Endothelial cell of umbilical vein (primary cell): Measurements from ENCODE around the gene TRERF1. TPM values are rescaled to one million over a fixed set of nuclear protein-coding genes. Genes with fewer than 3 reads are reported as not detected.

ENCODE experiments used
- BruUV-seq: library from RNA; stranded (reverse); fragments of 400-500 nt; replicated peaks from 2 replicates; lab custom pipeline; 2021; lab: Mats Ljungman, UMichigan
- CTCF ChIA-PET: fragments of 300-600, 350-600 bp; sonication (Branson Sonifier 250); formaldehyde crosslinking; loops from one replicate; lab custom pipeline; 2021; ENCODE audit warnings: antibody characterized with exemption, inconsistent platforms; lab: Charles Lee
- POLR2A ChIA-PET: fragments of 300-600, 350-600 bp; sonication (Branson Sonifier 250); formaldehyde crosslinking; loops from one replicate; lab custom pipeline; 2021; ENCODE audit warnings: antibody characterized with exemption, inconsistent platforms; lab: Charles Lee
- DNase-seq: peaks from one replicate; pipeline ENCODE4 v3.0.0-alpha.2; 2011; ENCODE audit warnings: low read depth, low spot score
- FAIRE-seq: peaks from 2 replicates; lab custom pipeline; 2011; peaks lifted over from hg19 to GRCh38; lab: Jason Lieb, UNC
- H2AFZ ChIP-seq: 2 replicates; pipeline ENCODE4 v1.6.0; 2012; ENCODE audit warnings: low read depth, low read length, control low read depth, inconsistent platforms
- H3K27ac ChIP-seq: 2 replicates; pipeline ENCODE4 v1.5.1; 2011; ENCODE audit warnings: low read depth, mild to moderate bottlenecking, control low read depth, low read length, moderate library complexity; ENCODE audit not compliant: insufficient read depth
- H3K27me3 ChIP-seq, 2 experiments: 2 replicates each; pipeline versions ENCODE4 v1.6.0 to v1.6.1; 2011; ENCODE audit warnings: low read length in 2 of 2, mixed read lengths in 1 of 2; ENCODE audit not compliant: control insufficient read depth in 2 of 2, insufficient read depth in 2 of 2
- H3K36me3 ChIP-seq, 2 experiments: 2 replicates in 1 of 2; 3 replicates in 1 of 2; pipeline ENCODE4 v1.5.1; 2011; ENCODE audit warnings: low read length in 2 of 2, mild to moderate bottlenecking in 1 of 2, moderate library complexity in 1 of 2; ENCODE audit not compliant: control insufficient read depth in 2 of 2, insufficient read depth in 2 of 2; ENCODE audit errors: extremely low read depth in 1 of 2
- H3K4me1 ChIP-seq: 3 replicates; pipeline ENCODE4 v1.5.1; 2011; ENCODE audit warnings: mild to moderate bottlenecking, low read length; ENCODE audit not compliant: control insufficient read depth, insufficient read depth; ENCODE audit errors: extremely low read depth
- H3K4me2 ChIP-seq: 2 replicates; pipeline ENCODE4 v1.6.1; 2011; ENCODE audit warnings: low read length, control low read depth, mixed read lengths; ENCODE audit not compliant: insufficient read depth
- H3K4me3 ChIP-seq, 3 experiments: fragments of 200-600 bp in 1 of 3; sonication (generic), shearing (Covaris generic) in 1 of 3; replicated peaks in 1 of 3; 2 replicates each; pipeline ENCODE4 v1.5.1; 2011 to 2016; ENCODE audit warnings: control low read depth in 3 of 3, low read length in 3 of 3, mild to moderate bottlenecking in 2 of 3, inconsistent platforms in 1 of 3, low read depth in 1 of 3, moderate library complexity in 1 of 3; ENCODE audit not compliant: insufficient read depth in 1 of 3
- H3K79me2 ChIP-seq: 2 replicates; pipeline ENCODE4 v1.6.0; 2012; ENCODE audit warnings: low read length, inconsistent platforms; ENCODE audit not compliant: control insufficient read depth, insufficient read depth
- H3K9ac ChIP-seq: replicated peaks from 2 replicates; pipeline ENCODE3; 2011; ENCODE audit warnings: low read length, control low read depth; ENCODE audit not compliant: insufficient read depth; ENCODE audit errors: extremely low read depth
- H3K9me1 ChIP-seq: replicated peaks from 3 replicates; pipeline ENCODE4 v1.6.0; 2011; ENCODE audit warnings: mild to moderate bottlenecking, low read length; ENCODE audit not compliant: control insufficient read depth, insufficient read depth; ENCODE audit errors: extremely low read depth
- H3K9me3 ChIP-seq: replicated peaks from 2 replicates; pipeline ENCODE4 v1.5.1; 2012; ENCODE audit warnings: low read length, inconsistent platforms; ENCODE audit not compliant: control insufficient read depth, insufficient read depth
- H4K20me1 ChIP-seq: replicated peaks from 2 replicates; pipeline ENCODE3; 2011; ENCODE audit warnings: mild to moderate bottlenecking, low read length; ENCODE audit not compliant: control insufficient read depth, insufficient read depth; ENCODE audit errors: extremely low read depth
- CTCF ChIP-seq, 2 donors: IDR thresholded peaks; 1 replicate in 1 of 2; 2 replicates in 1 of 2; pipeline ENCODE4 v1.5.1; 2011; ENCODE audit warnings: low read length in 2 of 2, mild to moderate bottlenecking in 2 of 2, moderate library complexity in 2 of 2, control low read depth in 1 of 2, inconsistent platforms in 1 of 2, low read depth in 1 of 2; ENCODE audit not compliant: insufficient read depth in 1 of 2; ENCODE audit errors: extremely low read depth in 1 of 2
- EZH2 ChIP-seq: IDR thresholded peaks from 2 replicates; pipeline ENCODE4 v1.6.1; 2012; ENCODE audit warnings: borderline replicate concordance, low read depth, mild to moderate bottlenecking, moderate library complexity, low read length, inconsistent platforms; ENCODE audit not compliant: severe bottlenecking
- FOS ChIP-seq: IDR thresholded peaks from 2 replicates; pipeline ENCODE4 v1.6.1; 2011; ENCODE audit warnings: mild to moderate bottlenecking, low read length, moderate library complexity, borderline replicate concordance; ENCODE audit not compliant: insufficient read depth
- GATA2 ChIP-seq: IDR thresholded peaks from 2 replicates; pipeline ENCODE4 v1.7.0; 2011; ENCODE audit warnings: low read depth, mild to moderate bottlenecking, moderate library complexity, mixed read lengths, low read length; ENCODE audit not compliant: insufficient read length, insufficient read depth
- JUN ChIP-seq: IDR thresholded peaks from 2 replicates; pipeline ENCODE4 v1.6.1; 2011; ENCODE audit warnings: borderline replicate concordance, low read depth; ENCODE audit not compliant: insufficient read length, insufficient read depth
- MAX ChIP-seq: IDR thresholded peaks from 2 replicates; pipeline ENCODE4 v1.6.1; 2011; ENCODE audit not compliant: insufficient read depth, insufficient read length
- MYC ChIP-seq: IDR thresholded peaks from one replicate; pipeline ENCODE4 v1.6.1; 2011; ENCODE audit warnings: mild to moderate bottlenecking, low read depth, low read length
- POLR2A ChIP-seq: IDR thresholded peaks from 2 replicates; pipeline ENCODE4 v1.6.1; 2012; ENCODE audit warnings: low read depth, mild to moderate bottlenecking, control low read depth, low read length
- POLR2AphosphoS5 ChIP-seq: IDR thresholded peaks from 2 replicates; pipeline ENCODE4 v1.6.1; 2012; ENCODE audit warnings: low read depth, mild to moderate bottlenecking, control low read depth, low read length, moderate library complexity; ENCODE audit not compliant: insufficient read depth
- dilution Hi-C: fragments of 300-500 bp; cut with MboI; formaldehyde crosslinking; loops from one replicate; pipeline ENCODE4 v1.15.0; 2019; ENCODE audit warnings: low sequenced_read_pairs; ENCODE audit not compliant: extremely low pct_ligation_motif_present
- intact Hi-C: fragments of 100-400 bp; cut with micrococcal nuclease; formaldehyde crosslinking; loops from one replicate; pipeline ENCODE4 v1.10.0; 2022
- polyA plus RNA-seq, 4 experiments: library from polyadenylated mRNA; depleted of rRNA in 3 of 4; stranded (reverse) in 3 of 4; unstranded in 1 of 4; fragments of >200 nt; gene quantifications; 2 replicates each; pipeline versions ENCODE4 v1.2.1 to v1.2.3, GENCODE V29; 2011 to 2012; ENCODE audit warnings: missing spikeins in 1 of 4
- total RNA-seq: library from RNA; stranded (reverse); gene quantifications from 2 replicates; pipeline ENCODE4 v1.2.3, GENCODE V29; 2021

The TRERF1 gene
- total and polyA plus RNA-seq, 2 donors (not counting 3 experiments of a cell fraction or from before 2014, with no cell fraction given) = 0.73 to 5.5 TPM

- BruUV-seq = no TSS peak
- H3K4me2 ChIP-seq = no peak overlapping the region
- H3K27me3 ChIP-seq = no peaks in the 10 kb centered on the region
- H4K20me1 ChIP-seq = no peaks in the 10 kb centered on the region
- TF ChIP-seq FOS (no peak), POLR2A (no peak), MAX (no peak), MYC (no peak), JUN (no peak), GATA2 (no peak), POLR2AphosphoS5 (no peak), EZH2 (no peak), CTCF (IDR thresholded peaks at IDR 0.05; ENCODE audit: extremely low read depth in 1 of 2, insufficient read depth in 1 of 2, low read depth in 1 of 2, low read length in 2 of 2) (no peak)
- dilution Hi-C loops = no loop called here
- H3K4me3 ChIP-seq = no peak overlapping the region
- no peak for FAIRE-seq
- CTCF ChIA-PET = interaction anchor here (1.0 kb wide), 1 partner anchor 12 kb away, joined by 3 read pairs; no protein-coding TSS in a partner anchor
- no peaks in the 10 kb centered on the region for H3K9me1 ChIP-seq
- H3K36me3 ChIP-seq = no peaks in the 10 kb centered on the region
- H3K79me2 ChIP-seq = no peaks in the 10 kb centered on the region
- H2AFZ ChIP-seq = no peak overlapping the region
- H3K27ac ChIP-seq = no peak overlapping the region
- POLR2A ChIA-PET = no interaction called here
- H3K9me3 ChIP-seq = no peaks in the 10 kb centered on the region
- H3K4me1 ChIP-seq = peaks cover 13% of the 10 kb centered on the region
- DNase-seq = no peak
- intact Hi-C loops = no loop called here
- H3K9ac ChIP-seq = no peak overlapping the region
Measured at GRCh38 chr6:42281570-42281969, 170.2 kb downstream of the TRERF1 start.
